ENCODE results near the gene ZGLP1. TPM values are rescaled to one million over a fixed set of nuclear protein-coding genes. Genes with fewer than 3 reads are reported as not detected.
"Not testable (repeated sequence)": the region's sequence is repeated elsewhere in the genome, so short reads cannot be mapped to it uniquely, and the experiment has no call there.

The ZGLP1 gene
- total RNA-seq, 1 donor from 2014 or later: 0.35 TPM

- no peak overlapping the region for H3K4me3 ChIP-seq (ENCODE audit: low read depth, low read length)
- TF ChIP-seq, protein P1, sequence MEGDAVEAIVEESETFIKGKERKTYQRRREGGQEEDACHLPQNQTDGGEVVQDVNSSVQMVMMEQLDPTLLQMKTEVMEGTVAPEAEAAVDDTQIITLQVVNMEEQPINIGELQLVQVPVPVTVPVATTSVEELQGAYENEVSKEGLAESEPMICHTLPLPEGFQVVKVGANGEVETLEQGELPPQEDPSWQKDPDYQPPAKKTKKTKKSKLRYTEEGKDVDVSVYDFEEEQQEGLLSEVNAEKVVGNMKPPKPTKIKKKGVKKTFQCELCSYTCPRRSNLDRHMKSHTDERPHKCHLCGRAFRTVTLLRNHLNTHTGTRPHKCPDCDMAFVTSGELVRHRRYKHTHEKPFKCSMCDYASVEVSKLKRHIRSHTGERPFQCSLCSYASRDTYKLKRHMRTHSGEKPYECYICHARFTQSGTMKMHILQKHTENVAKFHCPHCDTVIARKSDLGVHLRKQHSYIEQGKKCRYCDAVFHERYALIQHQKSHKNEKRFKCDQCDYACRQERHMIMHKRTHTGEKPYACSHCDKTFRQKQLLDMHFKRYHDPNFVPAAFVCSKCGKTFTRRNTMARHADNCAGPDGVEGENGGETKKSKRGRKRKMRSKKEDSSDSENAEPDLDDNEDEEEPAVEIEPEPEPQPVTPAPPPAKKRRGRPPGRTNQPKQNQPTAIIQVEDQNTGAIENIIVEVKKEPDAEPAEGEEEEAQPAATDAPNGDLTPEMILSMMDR (conservative IDR thresholded peaks at IDR 0.05; ENCODE audit: low read depth, low read length): no peak
- no peak for DNase-seq (ENCODE audit: low read depth)
Measured at GRCh38 chr19:10343495-10343894, 33.9 kb upstream of the ZGLP1 start.

DNA sequence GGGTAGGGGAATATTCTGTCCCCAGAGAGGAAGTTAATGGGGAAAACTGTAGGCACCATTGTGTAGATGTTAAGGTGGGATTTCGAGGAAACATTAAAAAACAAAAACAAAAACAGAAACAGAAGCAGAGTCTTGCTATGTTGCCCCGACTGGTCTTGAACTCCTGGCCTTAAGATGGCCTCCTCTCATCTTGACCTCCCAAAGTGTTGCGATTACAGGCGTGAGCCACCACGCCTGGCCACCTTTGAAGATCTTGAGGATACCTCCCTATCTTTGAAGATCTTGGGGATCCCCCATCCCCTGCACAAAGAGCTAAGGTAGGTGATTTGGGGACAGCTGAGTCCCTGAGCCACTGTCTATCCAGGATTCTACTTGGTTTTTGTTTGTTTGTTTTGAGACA lies 30.4 kb upstream of the ZGLP1 start:
- DNase-seq (ENCODE audit: low read depth): no peak
- no peak overlapping the region for H3K4me3 ChIP-seq (ENCODE audit: low read depth, low read length)
- TF ChIP-seq, protein P1 (conservative IDR thresholded peaks at IDR 0.05; ENCODE audit: low read depth, low read length): no peak

DNA sequence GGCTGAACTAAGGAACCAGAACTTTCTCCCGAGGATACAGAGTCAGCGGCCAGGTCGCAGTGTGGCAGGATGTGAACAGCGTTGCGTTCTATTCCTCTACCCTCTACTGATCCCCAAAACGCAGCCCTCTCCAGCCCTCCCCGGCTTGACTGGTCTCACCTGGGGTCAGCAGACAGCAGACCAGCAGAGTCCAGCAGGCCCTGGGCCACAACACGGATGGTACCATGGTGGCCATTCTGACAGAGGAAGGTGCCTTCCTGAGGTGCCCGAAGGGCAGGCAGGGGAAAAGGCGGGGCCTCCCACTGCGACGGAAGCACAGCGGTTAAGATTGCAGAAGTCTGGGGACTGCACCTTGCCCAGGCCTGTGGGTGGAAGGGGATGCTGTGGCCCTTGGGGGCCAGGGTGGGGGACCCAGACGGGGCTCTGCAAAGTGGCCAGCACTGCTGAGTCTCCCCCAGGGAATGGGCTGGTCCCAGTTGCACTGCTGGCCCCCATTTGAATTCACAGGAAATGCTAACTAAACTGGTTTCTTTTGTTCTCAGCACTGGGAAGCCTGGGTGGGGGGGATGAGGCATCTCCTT lies 29.9 kb upstream of the ZGLP1 start, which contains the start of gene ICAM3:
TSS of gene ICAM3 (minus strand) at position 245 of the 581 bp plus-strand sequence. CDS start at position 235, 10 bp downstream.
- no peak for DNase-seq (ENCODE audit: low read depth)
- TF ChIP-seq, protein P1 (conservative IDR thresholded peaks at IDR 0.05; ENCODE audit: low read depth, low read length): no peak

GRCh38 chr19:10338940-10339339 lies 29.3 kb upstream of the ZGLP1 start:
- no peak for DNase-seq (ENCODE audit: low read depth)
- no peak overlapping the region for H3K4me3 ChIP-seq (ENCODE audit: low read depth, low read length)
- TF ChIP-seq, protein P1 (conservative IDR thresholded peaks at IDR 0.05; ENCODE audit: low read depth, low read length): no peak

More for the DNA sequence above, 29.9 kb upstream of the ZGLP1 start, which contains the start of gene ICAM3:
- no peak within 1 kb of the TSS for H3K4me3 ChIP-seq (ENCODE audit: low read depth, low read length)

DNA sequence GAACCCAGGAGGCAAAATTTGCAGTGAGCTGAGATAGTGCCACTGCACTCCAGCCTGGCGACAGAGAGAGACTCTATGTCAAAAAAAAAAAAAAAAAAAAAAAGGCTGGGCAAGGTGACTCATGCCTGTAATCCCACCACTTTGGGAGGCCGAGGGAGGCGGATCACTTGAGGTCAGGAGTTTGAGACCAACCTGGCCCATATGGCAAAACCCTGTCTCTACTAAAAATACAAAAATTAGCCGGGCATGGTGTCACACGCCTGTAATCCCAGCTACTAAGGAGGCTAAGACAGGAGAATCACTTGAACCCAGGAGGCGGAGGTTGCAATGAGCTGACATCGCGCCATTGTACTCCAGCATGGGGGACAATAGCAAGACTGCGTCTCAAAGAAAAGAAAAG lies 27.1 kb upstream of the ZGLP1 start:
- not testable (repeated sequence) for H3K4me3 ChIP-seq (ENCODE audit: low read depth, low read length)

GRCh38 chr19:10335352-10335985 lies 25.9 kb upstream of the ZGLP1 start:
- TF ChIP-seq, protein P1 (conservative IDR thresholded peaks at IDR 0.05; ENCODE audit: low read depth, low read length): no peak
- no peak overlapping the region for H3K4me3 ChIP-seq (ENCODE audit: low read depth, low read length)

More for the DNA sequence above, 27.1 kb upstream of the ZGLP1 start:
- DNase-seq (ENCODE audit: low read depth): not testable (repeated sequence)

GRCh38 chr19:10334588-10335351 lies 25.2 kb upstream of the ZGLP1 start:
- peak overlapping the region; percentile 92 for H3K4me3 ChIP-seq (ENCODE audit: low read depth, low read length)
- peak; percentile 53 for DNase-seq (ENCODE audit: low read depth)
- TF ChIP-seq, protein P1 (conservative IDR thresholded peaks at IDR 0.05; ENCODE audit: low read depth, low read length): peak; percentile 17

More at GRCh38 chr19:10335352-10335985, 25.9 kb upstream of the ZGLP1 start:
- no peak for DNase-seq (ENCODE audit: low read depth)

Data from epithelial cell of proximal tubule (primary cell).